GM21360 (cell line): ENCODE measurements around the gene BBC3.
"Not testable (repeated sequence)": the region's sequence is repeated elsewhere in the genome, so short reads cannot be mapped to it uniquely, and the experiment has no call there.

ENCODE experiments used
- ATAC-seq: cut with Tn5 transposase; IDR thresholded peaks from one replicate; pipeline ENCODE4 v1.9.1; 2021; ENCODE audit warnings: mild to moderate bottlenecking, moderate library complexity; ENCODE audit not compliant: unreplicated experiment

The BBC3 gene, protein sequence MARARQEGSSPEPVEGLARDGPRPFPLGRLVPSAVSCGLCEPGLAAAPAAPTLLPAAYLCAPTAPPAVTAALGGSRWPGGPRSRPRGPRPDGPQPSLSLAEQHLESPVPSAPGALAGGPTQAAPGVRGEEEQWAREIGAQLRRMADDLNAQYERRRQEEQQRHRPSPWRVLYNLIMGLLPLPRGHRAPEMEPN

DNA sequence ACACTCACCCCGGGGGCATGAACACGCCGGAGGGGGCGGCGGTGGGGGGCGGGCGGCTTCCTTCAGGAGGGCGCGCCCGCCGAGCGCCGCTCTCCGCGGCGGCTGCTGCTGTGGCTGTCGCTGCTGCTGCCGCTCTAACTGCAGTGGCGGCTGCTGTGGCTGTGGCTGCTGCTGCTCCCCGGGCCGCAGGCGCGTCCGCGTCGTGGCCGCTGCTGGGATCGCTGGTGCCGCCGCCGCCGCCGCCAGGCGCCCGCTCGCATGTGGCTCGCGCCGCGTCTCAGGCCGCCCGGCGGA, at the start of gene BBC3:
BBC3 (minus strand) TSS at position 279 of the 294 bp plus-strand sequence. CDS start 2,768 bp downstream, outside the sequence.
- ATAC-seq, result no peak

DNA sequence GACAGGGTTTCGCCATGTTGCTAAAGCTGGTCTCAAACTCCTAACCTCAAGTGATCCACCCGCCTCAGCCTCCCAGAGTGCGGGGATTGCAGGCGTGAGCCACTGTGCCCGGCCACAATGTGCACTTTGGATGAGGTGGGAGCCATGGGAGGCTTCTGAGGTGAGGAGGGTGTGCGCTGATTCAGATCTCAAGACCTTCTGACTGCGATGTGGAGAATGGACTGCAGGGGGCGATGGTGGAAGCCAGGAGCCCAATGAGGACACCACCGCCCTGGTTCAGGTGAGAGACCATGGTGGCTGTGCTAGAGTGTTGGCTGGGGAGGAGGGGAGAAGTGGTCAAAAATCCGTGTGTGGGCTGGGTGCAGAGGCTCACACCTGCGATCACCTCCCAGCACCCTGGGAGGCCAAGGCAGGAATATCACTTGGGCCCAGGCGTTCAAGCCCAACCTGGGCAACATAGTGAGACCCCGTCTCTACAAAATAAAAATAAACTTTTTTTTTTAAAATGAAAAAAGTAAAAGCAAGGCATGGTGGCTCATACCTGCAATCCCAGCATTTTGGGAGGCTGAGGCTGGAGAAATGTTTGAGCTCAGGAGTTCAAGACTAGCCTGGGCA, 49.3 kb upstream of the BBC3 start:
- ATAC-seq, result no peak

- ATAC-seq, result not testable (repeated sequence)
Measured at GRCh38 chr19:47276513-47276912, 45.5 kb upstream of the BBC3 start.

DNA sequence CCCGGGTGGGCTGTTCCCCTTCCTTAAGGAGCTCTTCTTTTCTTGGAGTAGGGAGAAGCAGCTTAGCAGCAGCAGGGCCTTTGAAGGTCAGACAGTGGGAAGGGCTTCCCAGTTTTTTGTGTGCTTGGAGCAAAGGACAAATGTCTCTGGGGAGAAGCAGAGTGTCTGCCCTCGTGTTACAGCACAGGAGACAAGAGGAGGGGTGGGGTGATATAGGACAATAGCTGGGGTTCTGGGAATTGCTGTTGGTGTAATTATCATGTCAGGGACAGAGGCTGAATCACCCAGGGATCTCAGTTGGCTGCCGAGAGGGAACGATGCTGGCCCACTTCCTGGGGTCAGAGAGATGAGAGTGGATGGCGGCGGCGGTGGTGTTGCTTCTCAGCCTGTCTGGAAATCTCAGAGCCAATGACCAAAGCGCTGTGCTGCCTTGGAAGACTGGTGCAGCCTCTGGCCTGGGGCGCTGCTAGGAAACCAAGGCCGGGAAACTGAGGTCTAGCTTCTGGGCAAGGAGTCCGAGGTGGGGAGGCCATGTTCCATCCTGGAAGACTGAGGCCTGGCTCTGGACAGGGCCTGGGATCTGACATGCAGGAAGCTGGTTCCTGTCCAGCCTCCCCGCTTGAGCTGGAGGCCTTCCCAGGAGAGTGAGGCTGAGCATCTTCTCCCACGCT, 44.9 kb upstream of the BBC3 start:
- no peak for ATAC-seq

DNA sequence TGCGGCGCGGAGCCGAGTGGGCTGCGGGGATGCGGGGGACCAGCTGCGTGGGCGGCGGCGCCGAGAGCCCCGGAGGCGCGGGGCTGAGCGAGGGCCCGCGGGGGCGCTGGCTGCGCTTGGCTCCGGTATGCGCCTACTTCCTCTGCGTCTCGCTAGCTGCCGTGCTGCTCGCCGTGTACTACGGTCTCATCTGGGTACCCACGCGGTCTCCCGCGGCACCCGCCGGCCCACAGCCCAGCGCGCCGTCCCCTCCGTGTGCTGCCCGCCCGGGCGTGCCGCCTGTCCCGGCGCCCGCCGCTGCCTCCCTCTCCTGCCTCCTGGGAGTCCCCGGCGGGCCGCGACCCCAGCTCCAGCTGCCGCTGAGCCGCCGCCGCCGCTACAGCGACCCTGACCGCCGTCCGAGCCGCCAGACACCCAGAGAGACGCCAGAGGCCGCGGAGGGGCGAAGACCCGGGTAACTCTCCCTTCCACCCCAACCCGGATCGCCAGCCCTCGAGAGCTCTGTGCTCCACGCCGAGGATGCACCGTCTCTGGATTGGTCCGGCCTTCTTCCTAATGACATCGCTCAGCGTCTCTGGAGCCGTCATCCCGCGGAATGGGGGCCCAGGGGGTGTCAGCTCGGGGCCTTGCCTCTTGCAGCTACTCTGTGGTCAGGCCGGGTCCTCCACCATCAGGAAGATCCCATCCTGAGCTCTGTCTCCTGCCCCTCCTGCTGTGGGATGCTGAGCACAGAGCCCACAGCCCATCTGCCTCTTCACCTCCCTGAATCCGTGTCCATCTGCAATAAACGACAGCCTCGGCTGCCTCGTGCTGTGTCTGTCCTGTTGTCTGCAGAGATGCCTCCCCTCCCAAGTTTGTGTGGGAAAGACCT, 44.1 kb upstream of the BBC3 start:
- ATAC-seq, result no peak

GRCh38 chr19:47274071-47274890, 43.3 kb upstream of the BBC3 start, which contains the start of gene INAFM1:
INAFM1 (plus strand) TSS chr19:47274885; CDS start chr19:47274920, 35 bp downstream.
- peak; percentile 40 for ATAC-seq

DNA sequence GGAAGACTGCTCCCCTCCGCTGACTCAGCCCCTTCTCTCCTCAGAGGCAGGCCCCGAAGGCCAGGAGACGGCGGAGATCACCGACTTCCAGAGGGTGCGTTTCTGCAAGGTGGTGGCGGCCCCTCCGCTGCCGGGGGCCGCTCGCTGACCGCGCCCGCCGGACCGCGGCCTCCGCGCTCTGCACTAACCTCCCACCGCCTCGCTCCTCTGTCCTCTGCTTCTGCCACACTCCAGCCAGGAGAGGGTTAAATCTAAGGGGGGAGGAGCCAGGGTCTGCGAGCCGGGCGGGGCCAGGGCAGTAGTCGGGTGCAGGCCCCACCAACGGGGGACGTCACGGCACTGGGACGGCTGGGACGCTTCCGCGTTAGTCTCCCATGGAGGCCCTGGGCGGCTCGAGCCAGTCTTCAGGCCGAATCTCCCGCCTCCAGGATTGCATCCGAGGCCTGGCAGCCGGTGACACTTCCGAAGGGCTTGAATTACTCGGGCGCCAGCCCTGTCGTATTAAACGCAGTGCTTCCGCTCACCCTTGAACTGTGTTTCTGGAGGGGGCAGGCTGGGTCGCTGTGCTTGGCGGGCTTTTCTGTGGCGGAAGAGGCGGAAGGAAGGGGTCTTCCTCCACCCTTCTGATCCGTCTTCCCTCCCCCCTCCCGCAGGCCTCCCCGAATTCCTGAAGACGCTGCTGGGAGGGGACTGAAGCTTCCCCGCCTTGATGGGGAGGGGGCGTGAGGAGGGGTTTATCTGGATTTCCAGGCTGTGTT, 42.5 kb upstream of the BBC3 start:
- peak; percentile 51 for ATAC-seq

GRCh38 chr19:47272448-47273312, 41.7 kb upstream of the BBC3 start:
- no peak for ATAC-seq

DNA sequence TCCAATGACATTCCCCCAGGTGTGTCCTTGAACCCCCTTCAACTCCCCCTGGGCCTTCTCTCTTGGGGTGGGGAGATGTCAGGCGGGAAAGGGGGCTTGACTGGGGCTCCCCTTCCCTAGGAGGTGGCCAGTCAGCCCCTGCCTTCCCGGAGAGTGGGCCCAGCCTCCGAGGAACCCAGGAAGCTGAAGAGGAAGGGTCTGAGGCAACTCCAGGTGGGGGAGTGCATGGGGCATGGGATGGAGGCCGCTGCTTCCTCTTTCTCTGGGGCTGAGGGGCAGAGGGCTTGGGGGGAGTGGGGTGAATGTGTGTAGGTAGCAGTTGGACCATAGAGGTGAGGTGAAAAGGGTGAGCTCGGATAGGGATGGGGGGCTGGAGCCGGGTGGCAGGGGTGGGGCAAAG, 41.0 kb upstream of the BBC3 start:
- ATAC-seq, result no peak

- no peak for ATAC-seq
Measured at GRCh38 chr19:47270408-47270807, 39.4 kb upstream of the BBC3 start.

GRCh38 chr19:47269596-47269995, 38.6 kb upstream of the BBC3 start:
- no peak for ATAC-seq

- ATAC-seq, result no peak
Measured at GRCh38 chr19:47268028-47268427, 37.0 kb upstream of the BBC3 start.

- ATAC-seq, result no peak
Measured at GRCh38 chr19:47267350-47267759, 36.4 kb upstream of the BBC3 start.

- no peak for ATAC-seq
Measured at GRCh38 chr19:47266401-47266941, 35.5 kb upstream of the BBC3 start.

GRCh38 chr19:47264629-47265028, 33.6 kb upstream of the BBC3 start:
- ATAC-seq, result no peak

DNA sequence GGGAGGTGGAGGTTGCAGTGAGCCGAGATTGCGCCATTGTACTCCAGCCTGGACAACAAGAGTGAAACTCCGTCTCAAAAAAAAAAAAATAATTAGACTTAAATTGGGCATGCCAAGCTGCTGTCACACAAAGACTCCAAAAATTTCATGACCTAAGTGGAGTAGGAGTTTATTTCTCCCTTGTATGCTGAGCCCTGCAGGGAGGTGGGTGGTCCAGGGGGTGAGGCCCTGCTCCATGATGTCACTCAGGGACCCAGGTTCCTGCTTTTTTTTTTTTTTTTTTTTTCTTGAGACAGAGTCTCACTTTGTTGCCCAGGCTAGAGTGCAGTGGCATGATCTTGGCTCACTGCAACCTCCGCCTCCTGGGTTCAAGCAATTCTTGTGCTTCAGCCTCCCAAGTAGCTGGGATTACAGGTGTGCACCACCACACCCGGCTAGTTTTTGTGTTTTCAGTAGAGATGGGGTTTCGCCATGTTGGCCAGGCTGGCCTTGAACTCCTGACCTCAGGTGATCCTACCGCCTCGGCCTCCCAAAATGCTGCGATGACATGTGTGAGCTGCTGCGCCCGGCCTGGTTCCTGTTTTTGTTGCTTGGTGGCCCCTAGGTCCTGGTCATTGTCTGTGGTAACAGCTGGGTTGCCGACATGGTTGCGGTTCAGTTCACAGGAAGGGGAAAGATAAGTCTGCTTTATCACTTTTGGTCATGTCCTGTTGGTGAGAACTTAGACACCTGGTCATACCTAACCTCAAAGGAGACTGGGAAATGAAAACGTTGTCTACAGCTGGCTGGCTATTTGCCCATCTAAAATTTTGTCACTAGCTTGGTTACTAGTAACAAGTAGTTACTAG, 31.2 kb upstream of the BBC3 start:
- peak; percentile 41 for ATAC-seq

- ATAC-seq, result no peak
Measured at GRCh38 chr19:47260476-47260875, 29.5 kb upstream of the BBC3 start.
